Lower lobe of right lung (tissue), 2 donors: ENCODE results near the gene SLX9. TPM values are rescaled to one million over a fixed set of nuclear protein-coding genes. Genes with fewer than 3 reads are reported as not detected.
A peak's percentile ranks its signal among the peaks of the same experiment; 100 is the strongest.

Experiments
- ATAC-seq, 2 donors: fragments of 200-7000 bp; cut with Tn5 transposase; one replicate each; pipeline ENCODE4 v1.9.1; 2020 to 2022; ENCODE audit warnings: mild to moderate bottlenecking in 2 of 2, moderate library complexity in 2 of 2
- DNase-seq: peaks from one replicate; pipeline ENCODE4 v3.0.0-alpha.2; 2020
- H3K27ac ChIP-seq: fragments of 200-600 bp; one replicate; pipeline ENCODE4 v1.8.0; 2022
- H3K27me3 ChIP-seq: fragments of 200-600 bp; one replicate; pipeline ENCODE4 v1.8.0; 2022; ENCODE audit warnings: low read depth
- H3K36me3 ChIP-seq: fragments of 200-600 bp; one replicate; pipeline ENCODE4 v1.8.0; 2022; ENCODE audit warnings: mild to moderate bottlenecking
- H3K4me1 ChIP-seq: fragments of 200-600 bp; one replicate; pipeline ENCODE4 v1.8.0; 2022
- H3K4me3 ChIP-seq: fragments of 200-600 bp; one replicate; pipeline ENCODE4 v1.8.0; 2022; ENCODE audit warnings: mild to moderate bottlenecking
- H3K9me3 ChIP-seq: fragments of 200-600 bp; one replicate; pipeline ENCODE4 v1.8.0; 2022
- intact Hi-C: fragments of 100-400 bp; cut with DNase I; formaldehyde crosslinking; loops from one replicate; pipeline ENCODE4 v1.11.0; 2022
- total RNA-seq: library from RNA; stranded (reverse); fragmentation: NEBNext Ultra II Directional; extraction: Animal tissue kit (Norgen Biotek cat#: 25700); gene quantifications from one replicate; pipeline ENCODE4 v1.2.1, GENCODE V29; 2021
- TF ChIP-seq, protein P1 (sequence below): fragments of 200-600 bp; IDR thresholded peaks from one replicate; pipeline ENCODE4 v1.8.0; 2022; ENCODE audit warnings: antibody characterized with exemption, mild to moderate bottlenecking
- donor health status: DM: no; HTN: yes; CAD: no; lungs with severe emphysema.

SLX9 gene
- total RNA-seq, 1 donor from 2014 or later = 15.7 TPM

DNA sequence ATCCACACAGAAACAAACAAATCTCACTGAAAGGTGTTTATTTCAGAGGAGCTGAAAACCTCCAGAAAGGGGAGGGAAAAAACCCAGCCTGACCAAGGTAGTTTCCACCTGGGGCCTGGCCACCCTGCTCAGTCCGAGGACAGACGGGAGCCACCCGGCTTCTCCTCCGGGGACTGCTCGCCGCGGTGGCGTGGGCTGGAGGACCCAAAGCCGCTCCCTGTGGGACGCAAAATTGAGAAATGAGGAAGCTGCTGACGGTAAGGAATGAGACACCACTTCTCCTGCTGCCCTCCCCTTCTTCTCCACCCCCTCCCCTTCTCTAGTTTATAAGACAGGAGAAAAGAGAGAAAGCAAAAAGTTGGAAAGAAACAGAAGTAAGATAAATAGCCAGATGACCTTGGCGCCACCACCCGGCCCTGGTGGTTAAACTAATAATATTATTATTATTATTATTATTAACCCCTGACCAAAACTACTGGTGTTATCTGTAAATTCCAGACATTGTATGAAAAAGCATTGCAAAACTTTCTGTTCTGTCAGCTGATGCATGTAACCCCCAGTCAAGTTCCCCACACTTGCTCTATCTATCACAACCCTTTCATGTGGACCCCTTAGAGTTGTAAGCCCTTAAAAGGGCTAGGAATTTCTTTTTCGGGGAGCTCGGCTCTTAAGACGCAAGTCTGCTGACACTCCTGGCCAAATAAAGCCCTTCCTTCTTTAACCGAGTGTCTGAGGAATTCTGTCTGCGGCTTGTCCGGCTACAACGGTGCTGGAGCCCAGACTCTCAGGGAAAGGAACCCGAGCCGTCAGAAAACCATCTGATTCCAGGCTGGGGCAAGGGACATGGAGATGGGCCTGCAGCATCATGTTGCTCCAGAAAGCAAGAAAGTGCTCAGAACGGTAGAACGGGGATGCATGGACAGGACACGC, 31.6 kb upstream of the SLX9 start:
- peak; percentile 84 for DNase-seq
- Histone ChIP-seq H3K27me3 (no peaks in the 10 kb centered on the region), H3K27ac (peak overlapping the region; percentile 46), H3K4me1 (peaks cover 64% of the 10 kb centered on the region), H3K4me3 (peak overlapping the region; percentile 28), H3K36me3 (peaks cover 14% of the 10 kb centered on the region), H3K9me3 (no peaks in the 10 kb centered on the region)
- TF ChIP-seq, protein P1, sequence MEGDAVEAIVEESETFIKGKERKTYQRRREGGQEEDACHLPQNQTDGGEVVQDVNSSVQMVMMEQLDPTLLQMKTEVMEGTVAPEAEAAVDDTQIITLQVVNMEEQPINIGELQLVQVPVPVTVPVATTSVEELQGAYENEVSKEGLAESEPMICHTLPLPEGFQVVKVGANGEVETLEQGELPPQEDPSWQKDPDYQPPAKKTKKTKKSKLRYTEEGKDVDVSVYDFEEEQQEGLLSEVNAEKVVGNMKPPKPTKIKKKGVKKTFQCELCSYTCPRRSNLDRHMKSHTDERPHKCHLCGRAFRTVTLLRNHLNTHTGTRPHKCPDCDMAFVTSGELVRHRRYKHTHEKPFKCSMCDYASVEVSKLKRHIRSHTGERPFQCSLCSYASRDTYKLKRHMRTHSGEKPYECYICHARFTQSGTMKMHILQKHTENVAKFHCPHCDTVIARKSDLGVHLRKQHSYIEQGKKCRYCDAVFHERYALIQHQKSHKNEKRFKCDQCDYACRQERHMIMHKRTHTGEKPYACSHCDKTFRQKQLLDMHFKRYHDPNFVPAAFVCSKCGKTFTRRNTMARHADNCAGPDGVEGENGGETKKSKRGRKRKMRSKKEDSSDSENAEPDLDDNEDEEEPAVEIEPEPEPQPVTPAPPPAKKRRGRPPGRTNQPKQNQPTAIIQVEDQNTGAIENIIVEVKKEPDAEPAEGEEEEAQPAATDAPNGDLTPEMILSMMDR = no peak
- intact Hi-C loops = no loop called here
- ATAC-seq = peak; percentile 43 to 56

DNA sequence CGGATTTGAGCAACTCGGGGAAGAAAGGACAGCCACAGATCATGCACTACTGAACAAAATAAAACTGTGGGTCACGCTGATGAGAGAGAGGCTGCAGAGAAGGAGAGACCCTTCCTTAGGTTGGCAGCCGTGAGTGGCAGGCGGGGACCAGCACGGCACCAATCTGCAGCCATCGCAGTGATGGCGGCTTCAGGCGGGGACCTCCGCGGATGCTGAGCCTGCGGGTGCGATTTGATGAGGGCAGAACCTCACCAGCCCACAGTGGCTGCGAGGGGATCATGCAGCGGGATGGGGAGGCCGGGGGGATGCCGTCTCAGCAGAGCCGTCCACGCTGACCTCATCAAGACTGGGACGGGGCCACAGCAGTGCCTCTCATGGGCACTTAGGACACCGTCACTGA, 30.9 kb upstream of the SLX9 start:
- Histone ChIP-seq H3K27me3 (no peaks in the 10 kb centered on the region), H3K9me3 (no peaks in the 10 kb centered on the region), H3K4me1 (peaks cover 68% of the 10 kb centered on the region), H3K4me3 (no peak overlapping the region), H3K36me3 (peaks cover 8% of the 10 kb centered on the region), H3K27ac (no peak overlapping the region)
- intact Hi-C loops = no loop called here
- DNase-seq (no peak), ATAC-seq (no peak)
- TF ChIP-seq, protein P1 = no peak

DNA sequence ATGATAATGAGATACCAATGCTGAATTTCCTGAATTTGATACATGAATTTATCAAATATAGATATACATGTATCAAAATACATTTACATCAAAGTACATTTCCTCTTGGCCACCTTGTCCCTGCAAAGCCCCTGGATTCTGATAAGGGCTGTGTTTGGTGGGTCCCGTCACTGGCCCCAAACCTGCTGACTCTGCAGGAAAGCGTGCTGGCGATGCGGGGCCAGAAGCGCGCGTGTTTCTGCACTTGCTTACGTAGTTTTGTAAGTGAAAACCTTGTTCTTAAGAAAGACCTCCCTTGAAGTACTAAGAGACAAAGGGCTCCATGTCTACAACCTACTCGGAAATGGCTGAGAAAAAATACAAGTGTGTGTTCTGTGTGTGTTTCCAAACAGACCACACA, 30.1 kb upstream of the SLX9 start:
- H3K27ac ChIP-seq = no peak overlapping the region
- H3K4me1 ChIP-seq = peaks cover 76% of the 10 kb centered on the region
- intact Hi-C loops = no loop called here
- H3K9me3 ChIP-seq = no peaks in the 10 kb centered on the region
- H3K36me3 ChIP-seq = peaks cover 7% of the 10 kb centered on the region
- TF ChIP-seq, protein P1 = no peak
- no peaks in the 10 kb centered on the region for H3K27me3 ChIP-seq
- ATAC-seq (no peak), DNase-seq (no peak)
- H3K4me3 ChIP-seq = no peak overlapping the region

DNA sequence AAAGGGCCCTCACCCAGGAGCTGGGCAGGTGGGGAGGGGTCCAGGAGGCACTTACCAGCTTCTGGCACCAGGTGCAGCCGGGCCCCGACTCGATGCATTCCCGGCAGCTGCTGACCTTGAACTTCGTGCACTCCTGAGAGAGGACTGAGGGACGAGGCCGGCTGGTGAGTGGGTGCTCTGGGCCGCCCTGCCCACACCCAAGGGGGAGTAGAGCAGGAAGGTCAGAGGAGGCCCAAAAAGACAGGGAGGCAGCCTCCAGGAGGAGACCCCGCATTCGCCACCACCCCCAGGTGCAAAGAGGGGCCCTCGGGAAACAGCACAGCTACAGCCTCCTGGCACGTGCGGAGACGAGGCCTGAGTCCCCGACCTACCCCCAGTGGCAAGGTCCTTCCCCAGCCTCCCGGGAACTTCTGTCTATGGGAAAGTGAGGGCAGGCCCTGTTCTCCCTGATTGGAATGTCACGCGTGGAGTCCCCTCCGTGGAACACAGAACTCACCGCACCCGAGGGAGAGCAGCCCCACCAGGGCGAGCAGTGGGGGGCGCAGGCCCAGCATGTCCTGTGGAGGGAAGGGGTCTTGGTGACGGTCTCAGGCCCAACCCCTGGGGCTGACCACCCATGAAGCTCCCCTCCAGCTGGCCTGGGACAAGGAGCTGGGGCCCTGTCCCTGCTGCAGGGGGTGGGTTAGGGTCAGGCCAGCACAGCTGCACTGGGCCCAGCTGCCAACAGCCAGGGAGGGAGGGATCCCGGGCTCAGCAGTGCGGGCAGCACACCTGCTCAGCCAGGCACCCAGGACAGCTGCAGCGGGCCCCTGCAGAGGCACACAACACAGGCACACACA, 29.4 kb upstream of the SLX9 start:
- DNase-seq (no peak), ATAC-seq (no peak)
- TF ChIP-seq, protein P1 = no peak
- intact Hi-C loops = no loop called here
- no peaks in the 10 kb centered on the region for H3K9me3 ChIP-seq
- H3K4me3 ChIP-seq = no peak overlapping the region
- peaks cover 76% of the 10 kb centered on the region for H3K4me1 ChIP-seq
- H3K27me3 ChIP-seq = no peaks in the 10 kb centered on the region
- H3K36me3 ChIP-seq = peaks cover 7% of the 10 kb centered on the region
- H3K27ac ChIP-seq = peak overlapping the region; percentile 18

DNA sequence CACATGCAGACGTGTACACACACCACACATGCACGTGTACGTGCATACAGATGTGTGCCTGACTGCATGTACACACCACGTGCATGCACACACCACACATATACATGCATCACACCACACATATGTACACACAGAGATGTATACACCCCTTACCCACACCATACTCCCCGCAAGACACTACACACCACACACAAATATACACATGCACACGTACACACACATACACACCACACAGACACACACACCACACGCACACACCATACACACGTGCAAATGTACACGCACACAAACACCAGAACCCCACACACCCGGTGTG, 28.8 kb upstream of the SLX9 start:
- Histone ChIP-seq H3K4me3 (no peak overlapping the region), H3K27ac (peak overlapping the region; percentile 65)
- no peak for ATAC-seq

More for the DNA sequence above, 28.8 kb upstream of the SLX9 start:
- DNase-seq = no peak
- TF ChIP-seq, protein P1 = no peak
- Histone ChIP-seq H3K27me3 (no peaks in the 10 kb centered on the region), H3K4me1 (peaks cover 73% of the 10 kb centered on the region), H3K9me3 (no peaks in the 10 kb centered on the region), H3K36me3 (peaks cover 7% of the 10 kb centered on the region)
- intact Hi-C loops = no loop called here
